SK-N-SH treated with all-trans-retinoic acid at 6 μM for 48 hours (cell line): ENCODE data around the gene SPON1.

ENCODE experiments used
- ATAC-seq: fragments of 200-7000 bp; cut with Tn5 transposase; 3 replicates; pipeline ENCODE4 v1.9.1; 2020; ENCODE audit warnings: mild to moderate bottlenecking, moderate library complexity
- ARNTL ChIP-seq: fragments of 450-650 bp; formaldehyde crosslinking; IDR thresholded peaks from 2 replicates; pipeline ENCODE4 v1.5.0; 2020; ENCODE audit warnings: low read depth, mild to moderate bottlenecking, moderate library complexity, borderline replicate concordance
- BACH2 ChIP-seq: fragments of 250-450 bp; sonication (Bioruptor Pico); IDR thresholded peaks from 2 replicates; pipeline ENCODE4 v1.9.0; 2021; ENCODE audit warnings: mild to moderate bottlenecking, borderline replicate concordance
- CSDC2 ChIP-seq: fragments of 250-450 bp; sonication (Bioruptor Pico); IDR thresholded peaks from 2 replicates; pipeline ENCODE4 v1.5.0; 2020; ENCODE audit warnings: mild to moderate bottlenecking, moderate library complexity
- ESRRG ChIP-seq: fragments of 250-450 bp; sonication (Bioruptor Pico); IDR thresholded peaks from 2 replicates; pipeline ENCODE4 v1.6.1; 2021; ENCODE audit warnings: mild to moderate bottlenecking
- GLIS3 ChIP-seq: fragments of 250-450 bp; sonication (Bioruptor Pico); IDR thresholded peaks from 2 replicates; pipeline ENCODE4 v1.5.0; 2020; ENCODE audit warnings: mild to moderate bottlenecking, moderate library complexity
- ISL1 ChIP-seq: fragments of 250-450 bp; sonication (Bioruptor Pico); IDR thresholded peaks from 2 replicates; pipeline ENCODE4 v2.1.2; 2022; ENCODE audit warnings: mild to moderate bottlenecking, moderate library complexity
- OSR1 ChIP-seq: fragments of 250-450 bp; sonication (Bioruptor Pico); IDR thresholded peaks from 2 replicates; pipeline ENCODE4 v1.8.0; 2022; ENCODE audit warnings: moderate library complexity, mild to moderate bottlenecking, inconsistent platforms
- PPARA ChIP-seq: fragments of 250-450 bp; sonication (Bioruptor Pico); IDR thresholded peaks from 2 replicates; pipeline ENCODE4 v1.5.0; 2020; ENCODE audit warnings: mild to moderate bottlenecking, borderline replicate concordance
- TCF4 ChIP-seq: fragments of 250-450 bp; sonication (Bioruptor Pico); IDR thresholded peaks from 2 replicates; pipeline ENCODE4 v1.8.0; 2021; ENCODE audit warnings: mild to moderate bottlenecking, moderate library complexity, borderline replicate concordance
- TOX ChIP-seq: fragments of 250-450 bp; sonication (Bioruptor Pico); IDR thresholded peaks from 2 replicates; pipeline ENCODE4 v1.8.0; 2021; ENCODE audit warnings: mild to moderate bottlenecking, moderate library complexity, borderline replicate concordance
- ZC3H10 ChIP-seq: fragments of 250-450 bp; sonication (Bioruptor Pico); IDR thresholded peaks from 2 replicates; pipeline ENCODE4 v1.5.1; 2021; ENCODE audit warnings: mild to moderate bottlenecking, moderate library complexity
- ZFP3 ChIP-seq: fragments of 250-450 bp; sonication (Bioruptor Pico); IDR thresholded peaks from 2 replicates; pipeline ENCODE4 v1.5.0; 2020; ENCODE audit warnings: mild to moderate bottlenecking, moderate library complexity
- ZNF565 ChIP-seq: fragments of 450-650 bp; formaldehyde crosslinking; conservative IDR thresholded peaks from 2 replicates; pipeline ENCODE4 v1.5.0; 2020; ENCODE audit warnings: low read depth, mild to moderate bottlenecking, moderate library complexity
- ZNF70 ChIP-seq: fragments of 450-650 bp; formaldehyde crosslinking; IDR thresholded peaks from 2 replicates; pipeline ENCODE4 v1.5.0; 2020; ENCODE audit warnings: mild to moderate bottlenecking, moderate library complexity
- ZNF8 ChIP-seq: fragments of 450-650 bp; formaldehyde crosslinking; IDR thresholded peaks from 2 replicates; pipeline ENCODE4 v1.5.0; 2020; ENCODE audit warnings: mild to moderate bottlenecking, moderate library complexity
- TF ChIP-seq, protein P1 (sequence below): fragments of 250-450 bp; sonication (Bioruptor Pico); IDR thresholded peaks from 2 replicates; pipeline ENCODE4 v1.5.0; 2020; ENCODE audit warnings: mild to moderate bottlenecking, moderate library complexity
- TF ChIP-seq, protein P2 (sequence below): fragments of 250-450 bp; sonication (Bioruptor Pico); IDR thresholded peaks from 2 replicates; pipeline ENCODE4 v1.8.0; 2021; ENCODE audit warnings: low read depth, mild to moderate bottlenecking, moderate library complexity, borderline replicate concordance
- TF ChIP-seq, protein P3 (sequence below): fragments of 250-450 bp; sonication (Bioruptor Pico); IDR thresholded peaks from 2 replicates; pipeline ENCODE4 v1.5.1; 2020; ENCODE audit warnings: low read depth, mild to moderate bottlenecking, moderate library complexity
- TF ChIP-seq, protein P4 (sequence below): fragments of 250-450 bp; sonication (Bioruptor Pico); IDR thresholded peaks from 2 replicates; pipeline ENCODE4 v1.8.0; 2020; ENCODE audit warnings: mild to moderate bottlenecking, moderate library complexity, borderline replicate concordance

The SPON1 gene

GRCh38 chr11:14065141-14065540 lies 102.6 kb downstream of the SPON1 start:
- TF ChIP-seq ZNF70 (CRISPR knock-in tag) = no peak
- TF ChIP-seq ARNTL (CRISPR knock-in tag) = no peak
- TF ChIP-seq TCF4 (CRISPR knock-in tag) = no peak
- no peak for TF ChIP-seq ESRRG (CRISPR knock-in tag)
- no peak for TF ChIP-seq OSR1 (CRISPR knock-in tag)
- TF ChIP-seq, protein P1, sequence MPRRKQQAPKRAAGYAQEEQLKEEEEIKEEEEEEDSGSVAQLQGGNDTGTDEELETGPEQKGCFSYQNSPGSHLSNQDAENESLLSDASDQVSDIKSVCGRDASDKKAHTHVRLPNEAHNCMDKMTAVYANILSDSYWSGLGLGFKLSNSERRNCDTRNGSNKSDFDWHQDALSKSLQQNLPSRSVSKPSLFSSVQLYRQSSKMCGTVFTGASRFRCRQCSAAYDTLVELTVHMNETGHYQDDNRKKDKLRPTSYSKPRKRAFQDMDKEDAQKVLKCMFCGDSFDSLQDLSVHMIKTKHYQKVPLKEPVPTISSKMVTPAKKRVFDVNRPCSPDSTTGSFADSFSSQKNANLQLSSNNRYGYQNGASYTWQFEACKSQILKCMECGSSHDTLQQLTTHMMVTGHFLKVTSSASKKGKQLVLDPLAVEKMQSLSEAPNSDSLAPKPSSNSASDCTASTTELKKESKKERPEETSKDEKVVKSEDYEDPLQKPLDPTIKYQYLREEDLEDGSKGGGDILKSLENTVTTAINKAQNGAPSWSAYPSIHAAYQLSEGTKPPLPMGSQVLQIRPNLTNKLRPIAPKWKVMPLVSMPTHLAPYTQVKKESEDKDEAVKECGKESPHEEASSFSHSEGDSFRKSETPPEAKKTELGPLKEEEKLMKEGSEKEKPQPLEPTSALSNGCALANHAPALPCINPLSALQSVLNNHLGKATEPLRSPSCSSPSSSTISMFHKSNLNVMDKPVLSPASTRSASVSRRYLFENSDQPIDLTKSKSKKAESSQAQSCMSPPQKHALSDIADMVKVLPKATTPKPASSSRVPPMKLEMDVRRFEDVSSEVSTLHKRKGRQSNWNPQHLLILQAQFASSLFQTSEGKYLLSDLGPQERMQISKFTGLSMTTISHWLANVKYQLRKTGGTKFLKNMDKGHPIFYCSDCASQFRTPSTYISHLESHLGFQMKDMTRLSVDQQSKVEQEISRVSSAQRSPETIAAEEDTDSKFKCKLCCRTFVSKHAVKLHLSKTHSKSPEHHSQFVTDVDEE (CRISPR knock-in tag) = no peak
- TF ChIP-seq, protein P2, sequence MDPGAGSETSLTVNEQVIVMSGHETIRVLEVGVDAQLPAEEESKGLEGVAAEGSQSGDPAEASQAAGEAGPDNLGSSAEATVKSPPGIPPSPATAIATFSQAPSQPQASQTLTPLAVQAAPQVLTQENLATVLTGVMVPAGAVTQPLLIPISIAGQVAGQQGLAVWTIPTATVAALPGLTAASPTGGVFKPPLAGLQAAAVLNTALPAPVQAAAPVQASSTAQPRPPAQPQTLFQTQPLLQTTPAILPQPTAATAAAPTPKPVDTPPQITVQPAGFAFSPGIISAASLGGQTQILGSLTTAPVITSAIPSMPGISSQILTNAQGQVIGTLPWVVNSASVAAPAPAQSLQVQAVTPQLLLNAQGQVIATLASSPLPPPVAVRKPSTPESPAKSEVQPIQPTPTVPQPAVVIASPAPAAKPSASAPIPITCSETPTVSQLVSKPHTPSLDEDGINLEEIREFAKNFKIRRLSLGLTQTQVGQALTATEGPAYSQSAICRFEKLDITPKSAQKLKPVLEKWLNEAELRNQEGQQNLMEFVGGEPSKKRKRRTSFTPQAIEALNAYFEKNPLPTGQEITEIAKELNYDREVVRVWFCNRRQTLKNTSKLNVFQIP (CRISPR knock-in tag) = no peak
- TF ChIP-seq ZC3H10 (CRISPR knock-in tag) = no peak
- TF ChIP-seq CSDC2 (CRISPR knock-in tag) = no peak
- no peak for TF ChIP-seq PPARA (CRISPR knock-in tag)
- TF ChIP-seq, protein P3, sequence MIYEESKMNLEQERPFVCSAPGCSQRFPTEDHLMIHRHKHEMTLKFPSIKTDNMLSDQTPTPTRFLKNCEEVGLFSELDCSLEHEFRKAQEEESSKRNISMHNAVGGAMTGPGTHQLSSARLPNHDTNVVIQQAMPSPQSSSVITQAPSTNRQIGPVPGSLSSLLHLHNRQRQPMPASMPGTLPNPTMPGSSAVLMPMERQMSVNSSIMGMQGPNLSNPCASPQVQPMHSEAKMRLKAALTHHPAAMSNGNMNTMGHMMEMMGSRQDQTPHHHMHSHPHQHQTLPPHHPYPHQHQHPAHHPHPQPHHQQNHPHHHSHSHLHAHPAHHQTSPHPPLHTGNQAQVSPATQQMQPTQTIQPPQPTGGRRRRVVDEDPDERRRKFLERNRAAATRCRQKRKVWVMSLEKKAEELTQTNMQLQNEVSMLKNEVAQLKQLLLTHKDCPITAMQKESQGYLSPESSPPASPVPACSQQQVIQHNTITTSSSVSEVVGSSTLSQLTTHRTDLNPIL (CRISPR knock-in tag) = no peak
- no peak for TF ChIP-seq TOX
- no peak for TF ChIP-seq GLIS3 (CRISPR knock-in tag)
- TF ChIP-seq, protein P4, sequence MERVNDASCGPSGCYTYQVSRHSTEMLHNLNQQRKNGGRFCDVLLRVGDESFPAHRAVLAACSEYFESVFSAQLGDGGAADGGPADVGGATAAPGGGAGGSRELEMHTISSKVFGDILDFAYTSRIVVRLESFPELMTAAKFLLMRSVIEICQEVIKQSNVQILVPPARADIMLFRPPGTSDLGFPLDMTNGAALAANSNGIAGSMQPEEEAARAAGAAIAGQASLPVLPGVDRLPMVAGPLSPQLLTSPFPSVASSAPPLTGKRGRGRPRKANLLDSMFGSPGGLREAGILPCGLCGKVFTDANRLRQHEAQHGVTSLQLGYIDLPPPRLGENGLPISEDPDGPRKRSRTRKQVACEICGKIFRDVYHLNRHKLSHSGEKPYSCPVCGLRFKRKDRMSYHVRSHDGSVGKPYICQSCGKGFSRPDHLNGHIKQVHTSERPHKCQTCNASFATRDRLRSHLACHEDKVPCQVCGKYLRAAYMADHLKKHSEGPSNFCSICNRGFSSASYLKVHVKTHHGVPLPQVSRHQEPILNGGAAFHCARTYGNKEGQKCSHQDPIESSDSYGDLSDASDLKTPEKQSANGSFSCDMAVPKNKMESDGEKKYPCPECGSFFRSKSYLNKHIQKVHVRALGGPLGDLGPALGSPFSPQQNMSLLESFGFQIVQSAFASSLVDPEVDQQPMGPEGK (CRISPR knock-in tag) = no peak

GRCh38 chr11:14065681-14066080 lies 103.2 kb downstream of the SPON1 start:
- ATAC-seq = no peak
- TF ChIP-seq ZFP3 (CRISPR knock-in tag) (no peak), ZC3H10 (CRISPR knock-in tag) (no peak), TOX (no peak), ZNF565 (CRISPR knock-in tag) (no peak)

More at GRCh38 chr11:14065141-14065540, 102.6 kb downstream of the SPON1 start:
- no peak for ATAC-seq

- ATAC-seq = no peak
- TF ChIP-seq ZNF565 (CRISPR knock-in tag) (no peak), ZNF8 (CRISPR knock-in tag) (no peak), ZNF70 (CRISPR knock-in tag) (no peak), OSR1 (CRISPR knock-in tag) (no peak), BACH2 (no peak), CSDC2 (CRISPR knock-in tag) (no peak), TOX (no peak), ZC3H10 (CRISPR knock-in tag) (no peak), PPARA (CRISPR knock-in tag) (no peak), ISL1 (CRISPR knock-in tag) (no peak)
- TF ChIP-seq, protein P3 (CRISPR knock-in tag) = no peak
- TF ChIP-seq, protein P1 (CRISPR knock-in tag) = no peak
- TF ChIP-seq, protein P2 (CRISPR knock-in tag) = no peak
- TF ChIP-seq, protein P4 (CRISPR knock-in tag) = no peak
These were observed 105.2 kb downstream of the SPON1 start for GRCh38 chr11:14067686-14068085.
